Upper lobe of left lung (tissue), 6 donors: ENCODE data around the gene HELZ2. TPM values are rescaled to one million over a fixed set of nuclear protein-coding genes. Genes with fewer than 3 reads are reported as not detected.

ENCODE experiments used
- ATAC-seq, 2 donors: fragments of 200-7000 bp; cut with Tn5 transposase; one replicate each; pipeline ENCODE4 v1.9.1; 2022; ENCODE audit warnings: mild to moderate bottlenecking in 2 of 2, moderate library complexity in 2 of 2; ENCODE audit not compliant: low FRiP score in 2 of 2
- DNase-seq, 2 donors: peaks; one replicate each; pipeline ENCODE4 v3.0.0-alpha.2; 2019 to 2020
- H3K27ac ChIP-seq, 4 donors: fragments of 200-600 bp; sonication (generic); one replicate each; pipeline ENCODE4 v1.5.1; 2016 to 2019
- H3K27me3 ChIP-seq, 4 donors: fragments of 200-600 bp; sonication (generic); one replicate each; pipeline ENCODE4 v1.5.1; 2017 to 2019
- H3K36me3 ChIP-seq, 4 donors: fragments of 200-600 bp; sonication (generic); one replicate each; pipeline ENCODE4 v1.5.1; 2016 to 2019
- H3K4me1 ChIP-seq, 4 donors: fragments of 200-600 bp; sonication (generic); one replicate each; pipeline ENCODE4 v1.5.1; 2018 to 2019
- H3K4me3 ChIP-seq, 4 donors: fragments of 200-600 bp; sonication (generic); one replicate each; pipeline ENCODE4 v1.5.1; 2017 to 2019; ENCODE audit warnings: mild to moderate bottlenecking in 2 of 4, moderate library complexity in 1 of 4
- H3K9me3 ChIP-seq, 4 donors: fragments of 200-600 bp; sonication (generic); one replicate each; pipeline ENCODE4 v1.5.1; 2018 to 2019
- CTCF ChIP-seq, 6 experiments: fragments of 450-650 bp in 4 of 6; fragments of 200-600 bp in 2 of 6; sonication (generic) in 2 of 6; IDR thresholded peaks; one replicate each; pipeline ENCODE4 v1.5.1; 2016 to 2019; ENCODE audit warnings: antibody characterized with exemption in 6 of 6
- EP300 ChIP-seq, 4 donors: sonication (generic); formaldehyde crosslinking; IDR thresholded peaks; one replicate each; pipeline ENCODE4 v1.5.1; 2017; ENCODE audit warnings: antibody characterized with exemption in 4 of 4, control low read depth in 2 of 4
- POLR2A ChIP-seq, 4 donors: fragments of 450-650 bp; IDR thresholded peaks; one replicate each; pipeline ENCODE4 v1.5.1; 2016 to 2017; ENCODE audit warnings: antibody characterized with exemption in 4 of 4, mild to moderate bottlenecking in 2 of 4
- POLR2AphosphoS5 ChIP-seq, 2 donors: sonication (generic); formaldehyde crosslinking; IDR thresholded peaks; one replicate each; pipeline ENCODE4 v1.5.1; 2017; ENCODE audit warnings: antibody characterized with exemption in 2 of 2
- WGBS, 2 donors: methylation state at CpG; one replicate each; pipeline ENCODE4 v1.1.5; 2017 to 2018; 5-methylcytosine and 5-hydroxymethylcytosine counted together
- total RNA-seq, 6 donors: library from RNA; depleted of rRNA in 4 of 6; stranded (reverse); fragments of >200 nt in 4 of 6; gene quantifications; one replicate each; pipeline versions ENCODE4 v1.1.0 to v1.2.1, GENCODE V29; 2016 to 2021
- donor health status: DM: no; HTN: no; CAD: no; lungs with moderate emphysema.
- donor health status: DM: no; HTN: yes; CAD: no; lungs with severe emphysema.

The HELZ2 gene
- total RNA-seq, 6 donors from 2014 or later, result 40.1 to 102 (median 56.6) TPM

GRCh38 chr20:63619086-63619485 is 45.0 kb upstream of the HELZ2 start:
- no peak for DNase-seq
- 91 to 94% methylated on average over 16 of the region's 16 CpGs for WGBS, 2 donors
- no peak for TF ChIP-seq EP300 (IDR thresholded peaks at IDR 0.05)
- no peak for TF ChIP-seq POLR2AphosphoS5 (IDR thresholded peaks at IDR 0.05)
- no peak for TF ChIP-seq POLR2A (IDR thresholded peaks at IDR 0.05)
- TF ChIP-seq CTCF (IDR thresholded peaks at IDR 0.05), result no peak
- no peaks in the 10 kb centered on the region for H3K27me3 ChIP-seq
- no peak overlapping the region for H3K4me3 ChIP-seq
- H3K9me3 ChIP-seq, result no peaks in the 10 kb centered on the region
- peaks cover 0 to 16% (median 6%) of the 10 kb centered on the region in 4 donors for H3K4me1 ChIP-seq
- no peak for ATAC-seq
- H3K36me3 ChIP-seq, result peaks cover 0 to 57% (median 30%) of the 10 kb centered on the region in 4 donors
- H3K27ac ChIP-seq, result no peak overlapping the region

GRCh38 chr20:63618291-63618980 is 44.4 kb upstream of the HELZ2 start:
- Histone ChIP-seq H3K4me3 (no peak overlapping the region), H3K36me3 (peaks cover 0 to 57% (median 30%) of the 10 kb centered on the region in 4 donors), H3K9me3 (no peaks in the 10 kb centered on the region), H3K4me1 (peaks cover 0 to 16% (median 6%) of the 10 kb centered on the region in 4 donors), H3K27ac (no peak overlapping the region), H3K27me3 (no peaks in the 10 kb centered on the region)
- 75 to 88% methylated on average over 7 to 11 of the region's 11 CpGs for WGBS, 2 donors
- TF ChIP-seq CTCF (IDR thresholded peaks at IDR 0.05), result no peak
- ATAC-seq (no peak), DNase-seq (no peak)

- no peak overlapping the region for H3K27ac ChIP-seq
- 94 to 96% methylated on average over 7 of the region's 8 CpGs for WGBS, 2 donors
- no peak for DNase-seq
These were observed 43.8 kb upstream of the HELZ2 start for GRCh38 chr20:63617876-63618265.

GRCh38 chr20:63617092-63617875 is 43.2 kb upstream of the HELZ2 start:
- no peaks in the 10 kb centered on the region for H3K27me3 ChIP-seq
- 96 to 97% methylated on average over 9 to 38 of the region's 41 CpGs for WGBS, 2 donors
- ATAC-seq, result no peak

More at GRCh38 chr20:63617876-63618265, 43.8 kb upstream of the HELZ2 start:
- Histone ChIP-seq H3K36me3 (peaks cover 0 to 53% (median 30%) of the 10 kb centered on the region in 4 donors), H3K9me3 (no peaks in the 10 kb centered on the region), H3K27me3 (no peaks in the 10 kb centered on the region), H3K4me1 (peaks cover 0 to 16% (median 6%) of the 10 kb centered on the region in 4 donors), H3K4me3 (no peak overlapping the region)
- no peak for ATAC-seq
- no peak for TF ChIP-seq POLR2A (IDR thresholded peaks at IDR 0.05)
- no peak for TF ChIP-seq POLR2AphosphoS5 (IDR thresholded peaks at IDR 0.05)
- TF ChIP-seq CTCF (IDR thresholded peaks at IDR 0.05), result no peak
- TF ChIP-seq EP300 (IDR thresholded peaks at IDR 0.05), result no peak

More at GRCh38 chr20:63617092-63617875, 43.2 kb upstream of the HELZ2 start:
- H3K4me3 ChIP-seq, result no peak overlapping the region
- TF ChIP-seq POLR2AphosphoS5 (IDR thresholded peaks at IDR 0.05), result no peak
- TF ChIP-seq EP300 (IDR thresholded peaks at IDR 0.05), result no peak
- no peak for TF ChIP-seq CTCF (IDR thresholded peaks at IDR 0.05)
- TF ChIP-seq POLR2A (IDR thresholded peaks at IDR 0.05), result no peak
- no peaks in the 10 kb centered on the region for H3K9me3 ChIP-seq
- H3K27ac ChIP-seq, result no peak overlapping the region
- peak in 1 of 2 donors; percentile 85 for DNase-seq
- H3K36me3 ChIP-seq, result peaks cover 0 to 52% (median 30%) of the 10 kb centered on the region in 4 donors
- peaks cover 0 to 16% (median 6%) of the 10 kb centered on the region in 4 donors for H3K4me1 ChIP-seq
